Tibial artery (tissue), 4 donors: ENCODE measurements around the gene NOL11.

ENCODE experiments used
- DNase-seq, 2 donors: peaks; one replicate each; pipeline ENCODE4 v3.0.0-alpha.2; 2019
- H3K27ac ChIP-seq, 2 donors: fragments of 200-600 bp; sonication (generic) in 1 of 2; 1 replicate in 1 of 2; 2 replicates in 1 of 2; pipeline ENCODE4 v1.5.1; 2018 to 2019; ENCODE audit warnings: mild to moderate bottlenecking in 1 of 2
- H3K27me3 ChIP-seq, 2 donors: fragments of 200-600 bp; sonication (generic) in 1 of 2; one replicate each; pipeline versions ENCODE4 v1.5.1 to v1.6.0; 2016 to 2019
- H3K36me3 ChIP-seq, 3 donors: fragments of 200-600 bp; sonication (generic) in 2 of 3; one replicate each; pipeline ENCODE4 v1.5.1; 2016 to 2019; ENCODE audit warnings: mild to moderate bottlenecking in 2 of 3
- H3K4me1 ChIP-seq, 4 donors: fragments of 200-600 bp; sonication (generic) in 2 of 4; 1 replicate in 3 of 4; 2 replicates in 1 of 4; pipeline ENCODE4 v1.5.1; 2016 to 2019
- H3K4me3 ChIP-seq, 2 donors: fragments of 200-600 bp; sonication (generic) in 1 of 2; 1 replicate in 1 of 2; 2 replicates in 1 of 2; pipeline ENCODE4 v1.5.1; 2018 to 2019; ENCODE audit warnings: mild to moderate bottlenecking in 2 of 2
- H3K9me3 ChIP-seq, 3 donors: fragments of 200-600 bp; sonication (generic) in 1 of 3; one replicate each; pipeline ENCODE4 v1.5.1; 2016 to 2019
- intact Hi-C: fragments of 100-400 bp; cut with DNase I; formaldehyde crosslinking; loops from one replicate; pipeline ENCODE4 v1.15.0; 2023; ENCODE audit warnings: low total_unique reads
- TF ChIP-seq, protein P1 (sequence below), 2 experiments: fragments of 200-600 bp in 1 of 2; fragments of 450-650 bp in 1 of 2; IDR thresholded peaks; one replicate each; pipeline ENCODE4 v1.5.1; 2017 to 2019; ENCODE audit warnings: antibody characterized with exemption in 2 of 2, mild to moderate bottlenecking in 1 of 2, moderate library complexity in 1 of 2

Gene NOL11

DNA sequence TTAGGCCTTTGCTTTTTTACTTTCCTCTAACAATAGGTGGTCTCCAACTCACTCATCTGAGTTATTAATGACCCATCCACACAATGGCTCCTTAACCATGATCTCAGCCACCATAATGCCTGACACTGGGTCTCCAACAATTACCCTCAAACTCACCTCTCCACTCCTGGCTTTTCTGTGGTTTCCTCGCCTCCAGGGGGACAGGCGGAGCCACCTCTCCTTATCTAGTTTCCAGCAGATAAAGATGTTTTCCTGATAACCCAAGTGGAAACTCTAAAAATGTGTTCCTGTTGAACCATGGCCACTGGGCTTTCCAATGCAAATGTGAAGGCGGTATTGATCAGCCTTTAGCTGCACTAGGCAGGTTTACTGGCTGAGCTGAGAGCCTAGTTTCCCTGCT lies 9.4 kb upstream of the NOL11 start:
- intact Hi-C loops = no loop called here
- Histone ChIP-seq H3K27ac (no peak overlapping the region), H3K9me3 (no peaks in the 10 kb centered on the region), H3K4me1 (no peaks in the 10 kb centered on the region), H3K4me3 (no peak overlapping the region), H3K36me3 (no peaks in the 10 kb centered on the region), H3K27me3 (no peaks in the 10 kb centered on the region)
- DNase-seq = no peak
- TF ChIP-seq, protein P1, sequence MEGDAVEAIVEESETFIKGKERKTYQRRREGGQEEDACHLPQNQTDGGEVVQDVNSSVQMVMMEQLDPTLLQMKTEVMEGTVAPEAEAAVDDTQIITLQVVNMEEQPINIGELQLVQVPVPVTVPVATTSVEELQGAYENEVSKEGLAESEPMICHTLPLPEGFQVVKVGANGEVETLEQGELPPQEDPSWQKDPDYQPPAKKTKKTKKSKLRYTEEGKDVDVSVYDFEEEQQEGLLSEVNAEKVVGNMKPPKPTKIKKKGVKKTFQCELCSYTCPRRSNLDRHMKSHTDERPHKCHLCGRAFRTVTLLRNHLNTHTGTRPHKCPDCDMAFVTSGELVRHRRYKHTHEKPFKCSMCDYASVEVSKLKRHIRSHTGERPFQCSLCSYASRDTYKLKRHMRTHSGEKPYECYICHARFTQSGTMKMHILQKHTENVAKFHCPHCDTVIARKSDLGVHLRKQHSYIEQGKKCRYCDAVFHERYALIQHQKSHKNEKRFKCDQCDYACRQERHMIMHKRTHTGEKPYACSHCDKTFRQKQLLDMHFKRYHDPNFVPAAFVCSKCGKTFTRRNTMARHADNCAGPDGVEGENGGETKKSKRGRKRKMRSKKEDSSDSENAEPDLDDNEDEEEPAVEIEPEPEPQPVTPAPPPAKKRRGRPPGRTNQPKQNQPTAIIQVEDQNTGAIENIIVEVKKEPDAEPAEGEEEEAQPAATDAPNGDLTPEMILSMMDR (IDR thresholded peaks at IDR 0.05) = no peak

DNA sequence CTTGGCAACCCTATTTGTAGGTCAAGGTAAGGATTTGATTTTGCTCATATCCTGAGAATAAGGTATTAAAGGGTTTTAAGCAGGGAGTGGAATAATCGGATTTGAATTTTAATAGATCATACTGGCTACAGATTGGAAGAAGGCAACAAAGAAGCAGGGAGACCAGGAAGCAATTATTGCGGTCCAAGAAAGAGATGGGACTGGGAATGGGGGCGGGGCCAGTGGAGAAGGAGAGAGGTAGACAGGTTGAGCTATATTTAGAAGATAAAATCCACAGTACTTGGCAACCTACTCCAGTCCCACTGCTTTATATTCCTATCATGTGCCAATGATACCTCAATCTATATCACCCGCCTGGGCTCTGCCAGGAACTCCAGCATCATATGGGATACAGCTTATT lies 5.8 kb upstream of the NOL11 start:
- Histone ChIP-seq H3K27me3 (no peaks in the 10 kb centered on the region), H3K9me3 (no peaks in the 10 kb centered on the region), H3K36me3 (no peaks in the 10 kb centered on the region), H3K4me1 (peaks cover 0 to 3% (median 0%) of the 10 kb centered on the region in 4 donors), H3K27ac (no peak overlapping the region), H3K4me3 (no peak overlapping the region)
- intact Hi-C loops = loop anchor here (5.0 kb wide), 1 partner anchor 115 kb away; the partner anchor contains the start of gene BPTF
- TF ChIP-seq, protein P1 (IDR thresholded peaks at IDR 0.05) = no peak
- no peak for DNase-seq

DNA sequence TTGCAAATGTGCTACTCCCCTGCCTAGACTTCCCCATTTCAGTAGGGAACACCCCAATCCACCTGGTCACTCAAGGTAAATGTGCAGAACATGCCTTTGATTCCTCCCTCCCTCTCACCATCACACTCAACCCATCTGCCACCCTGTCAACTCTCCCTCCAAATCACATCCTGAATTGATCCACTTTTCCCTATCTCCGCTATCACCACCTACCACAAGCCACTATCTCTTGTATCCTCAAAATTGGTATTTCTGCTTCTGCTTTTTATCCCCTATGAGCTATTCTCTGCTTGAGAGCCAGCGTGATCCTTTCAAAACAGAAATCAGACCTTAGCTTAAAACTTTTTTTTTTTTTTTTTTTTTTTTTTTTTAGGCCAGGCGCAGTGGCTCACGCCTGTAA lies 5.4 kb upstream of the NOL11 start:
- no peaks in the 10 kb centered on the region for H3K36me3 ChIP-seq
- no peak overlapping the region for H3K27ac ChIP-seq
- H3K4me1 ChIP-seq = peaks cover 0 to 6% (median 0%) of the 10 kb centered on the region in 4 donors
- intact Hi-C loops = loop anchor here (5.0 kb wide), 1 partner anchor 115 kb away; the partner anchor contains the start of gene BPTF
- no peak overlapping the region for H3K4me3 ChIP-seq
- DNase-seq = no peak
- H3K9me3 ChIP-seq = no peaks in the 10 kb centered on the region
- TF ChIP-seq, protein P1 (IDR thresholded peaks at IDR 0.05) = no peak
- H3K27me3 ChIP-seq = no peaks in the 10 kb centered on the region

DNA sequence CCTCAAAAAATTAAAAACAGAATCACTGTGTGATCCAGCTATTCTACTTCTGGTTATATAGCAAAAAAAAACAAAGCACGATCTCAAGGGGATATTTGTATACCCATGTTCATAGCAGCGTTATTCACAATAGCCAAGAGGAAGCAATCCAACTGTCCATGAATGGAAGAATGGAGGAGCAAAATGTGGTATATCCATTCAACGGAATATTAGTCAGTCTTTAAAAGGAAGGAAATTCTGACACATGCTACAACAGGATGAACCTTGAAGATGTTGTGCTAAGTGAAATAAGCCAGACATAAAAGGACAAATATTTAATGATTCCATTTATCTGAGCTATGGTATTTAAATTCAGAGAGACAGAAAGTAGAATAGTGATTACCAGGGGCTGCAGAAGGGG lies 4.6 kb upstream of the NOL11 start:
- intact Hi-C loops = loop anchor here (5.0 kb wide), 1 partner anchor 114 kb away; the partner anchor contains the start of gene BPTF
- no peak overlapping the region for H3K27ac ChIP-seq
- H3K9me3 ChIP-seq = no peaks in the 10 kb centered on the region
- peaks cover 0 to 6% (median 0%) of the 10 kb centered on the region in 4 donors for H3K4me1 ChIP-seq
- H3K36me3 ChIP-seq = no peaks in the 10 kb centered on the region
- TF ChIP-seq, protein P1 (IDR thresholded peaks at IDR 0.05) = no peak
- no peaks in the 10 kb centered on the region for H3K27me3 ChIP-seq
- no peak overlapping the region for H3K4me3 ChIP-seq
- DNase-seq = no peak

DNA sequence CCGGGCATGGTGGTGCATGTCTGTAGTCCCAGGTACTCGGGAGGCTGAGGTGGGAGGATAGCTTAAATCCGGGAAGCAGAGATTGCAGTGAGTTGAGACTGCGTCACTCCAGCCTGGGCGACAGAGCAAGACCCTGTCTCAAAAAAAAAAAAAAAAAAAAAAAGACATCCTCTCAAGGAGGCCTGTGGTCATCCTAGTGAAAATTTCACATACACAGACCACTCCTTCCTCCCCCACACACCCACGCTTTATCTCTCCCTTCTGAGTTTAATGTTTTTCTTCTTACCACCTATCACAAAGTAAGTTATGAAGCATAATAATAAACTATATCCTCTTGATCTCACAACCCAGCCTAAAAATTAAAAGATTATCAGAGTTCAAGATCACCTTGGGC lies 1.3 kb upstream of the NOL11 start:
- no peak for DNase-seq
- Histone ChIP-seq H3K4me1 (peaks cover 0 to 20% (median 11%) of the 10 kb centered on the region in 4 donors), H3K36me3 (peaks cover 10 to 14% (median 12%) of the 10 kb centered on the region in 3 donors), H3K27ac (no peak overlapping the region), H3K4me3 (no peak overlapping the region), H3K27me3 (no peaks in the 10 kb centered on the region), H3K9me3 (no peaks in the 10 kb centered on the region)
- intact Hi-C loops = no loop called here
- TF ChIP-seq, protein P1 (IDR thresholded peaks at IDR 0.05) = no peak

DNA sequence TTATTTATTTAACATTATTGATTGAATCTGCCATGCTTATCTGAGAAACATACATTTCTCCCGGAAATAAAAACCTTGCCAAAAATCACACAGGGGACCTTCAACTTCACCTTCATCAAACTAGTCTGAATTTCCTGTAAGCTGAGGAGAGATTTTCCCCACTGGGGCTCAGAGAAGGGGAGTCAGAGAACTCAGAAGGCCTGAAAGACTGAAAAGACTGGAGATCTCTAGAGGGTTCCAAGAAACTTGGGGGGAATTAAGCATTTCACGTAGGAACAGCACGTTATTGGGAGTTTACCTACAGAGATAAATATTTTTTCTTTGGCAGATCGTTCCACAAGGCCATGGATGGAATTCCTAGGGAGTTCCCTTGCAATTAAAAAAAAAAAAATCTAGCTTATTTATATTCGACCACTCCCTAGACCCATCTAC lies 528 bp upstream of the NOL11 start:
- Histone ChIP-seq H3K4me3 (peak overlapping the region; percentile 91 to 97), H3K27me3 (no peaks in the 10 kb centered on the region), H3K4me1 (peaks cover 0 to 20% (median 11%) of the 10 kb centered on the region in 4 donors), H3K9me3 (no peaks in the 10 kb centered on the region), H3K27ac (peak overlapping the region; percentile 85 to 91), H3K36me3 (peaks cover 18 to 22% (median 20%) of the 10 kb centered on the region in 3 donors)
- intact Hi-C loops = no loop called here
- TF ChIP-seq, protein P1 (IDR thresholded peaks at IDR 0.05) = no peak
- no peak for DNase-seq
